PFSK-1 (cell line): Measurements from ENCODE around the gene RPL10A.

Source experiments
- FOXP2 ChIP-seq: optimal IDR thresholded peaks from 2 replicates; pipeline ENCODE3; 2011; ENCODE audit warnings: borderline replicate concordance, control low read depth, inconsistent platforms; ENCODE audit not compliant: insufficient read depth; ENCODE audit errors: extremely low read length, extremely low read depth
- POLR2AphosphoS5 ChIP-seq: IDR thresholded peaks from 2 replicates; pipeline ENCODE4 v1.6.1; 2012; ENCODE audit warnings: low read depth, mild to moderate bottlenecking, control low read depth, low read length, moderate library complexity
- REST ChIP-seq, 2 experiments: IDR thresholded peaks; 2 replicates each; pipeline versions ENCODE4 v1.6.1 to v1.8.0; 2011 to 2012; ENCODE audit warnings: low read depth in 2 of 2, low read length in 2 of 2, control low read depth in 1 of 2, inconsistent platforms in 1 of 2, mild to moderate bottlenecking in 1 of 2, moderate library complexity in 1 of 2; ENCODE audit not compliant: insufficient read depth in 1 of 2
- SIN3A ChIP-seq: IDR thresholded peaks from 2 replicates; pipeline ENCODE4 v1.6.1; 2012; ENCODE audit warnings: mild to moderate bottlenecking, low read length, moderate library complexity, borderline replicate concordance; ENCODE audit not compliant: insufficient read depth
- TAF1 ChIP-seq: IDR thresholded peaks from 2 replicates; pipeline ENCODE4 v1.6.1; 2012; ENCODE audit warnings: low read length, control low read depth, borderline replicate concordance; ENCODE audit not compliant: insufficient read depth

Gene RPL10A

GRCh38 chr6:35469751-35470662 is 1.8 kb downstream of the RPL10A start:
- TF ChIP-seq FOXP2 (no peak), TAF1 (0 out of 2 replicates have a peak, but pooled peaks have one; percentile 17), SIN3A (no peak), REST (IDR thresholded peaks at IDR 0.05; ENCODE audit: insufficient read depth in 1 of 2, low read depth in 2 of 2, low read length in 2 of 2) (no peak), POLR2AphosphoS5 (no peak)

DNA sequence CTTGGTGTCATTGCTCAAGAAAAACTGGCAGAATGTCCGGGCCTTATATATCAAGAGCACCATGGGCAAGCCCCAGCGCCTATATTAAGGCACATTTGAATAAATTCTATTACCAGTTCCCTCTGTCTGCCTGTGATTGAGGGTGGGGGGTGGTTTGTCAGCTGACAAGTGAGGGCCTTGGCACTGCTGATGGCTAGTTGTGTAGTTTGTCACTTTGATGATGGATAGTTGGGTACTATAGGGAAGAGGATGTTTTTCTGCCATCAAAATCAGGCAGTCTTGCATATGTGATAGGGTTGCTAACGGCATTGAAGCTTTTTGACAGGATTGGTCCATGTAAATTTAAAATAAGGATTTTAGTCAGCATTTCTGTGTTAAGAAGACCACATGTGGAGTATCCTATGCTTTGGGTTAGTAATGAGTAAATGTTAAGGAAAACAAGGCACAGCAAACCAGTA is 2.5 kb downstream of the RPL10A start:
- peak; percentile 32; the same call in 1 of the 2 replicates for TF ChIP-seq POLR2AphosphoS5
- no peak for TF ChIP-seq TAF1

DNA sequence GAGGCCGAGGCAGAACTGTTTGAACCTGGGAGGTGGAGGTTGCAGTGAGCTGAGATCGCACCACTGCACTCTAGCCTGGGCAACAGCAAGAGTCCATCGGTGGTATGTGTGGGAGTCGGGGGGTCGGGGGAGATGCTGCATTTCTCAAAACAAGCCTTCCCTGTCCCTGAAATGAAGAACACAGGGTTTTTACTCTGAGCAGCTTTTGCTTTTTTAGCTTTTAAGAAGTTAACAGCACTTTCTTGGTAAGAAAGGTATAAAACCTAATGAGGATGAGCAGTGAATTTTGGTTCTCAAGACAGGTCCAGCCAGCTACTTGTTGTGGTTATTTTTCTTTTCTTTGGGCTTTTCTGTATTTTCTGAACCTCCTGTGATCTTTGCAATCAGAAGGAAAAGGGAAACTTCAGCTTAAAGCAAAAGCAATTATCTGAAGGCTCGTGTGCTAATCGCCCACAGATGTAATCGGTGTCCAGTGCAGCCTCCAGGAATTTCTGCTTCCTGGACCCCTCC is 3.7 kb downstream of the RPL10A start:
- TF ChIP-seq FOXP2 (no peak), REST (IDR thresholded peaks at IDR 0.05; ENCODE audit: insufficient read depth in 1 of 2, low read depth in 2 of 2, low read length in 2 of 2) (no peak), SIN3A (no peak), POLR2AphosphoS5 (no peak), TAF1 (no peak)

GRCh38 chr6:35473075-35473849 is 5.1 kb downstream of the RPL10A start:
- no peak for TF ChIP-seq REST (IDR thresholded peaks at IDR 0.05; ENCODE audit: insufficient read depth in 1 of 2, low read depth in 2 of 2, low read length in 2 of 2)
- TF ChIP-seq FOXP2 = no peak
- no peak for TF ChIP-seq SIN3A
- no peak for TF ChIP-seq POLR2AphosphoS5
- no peak for TF ChIP-seq TAF1

DNA sequence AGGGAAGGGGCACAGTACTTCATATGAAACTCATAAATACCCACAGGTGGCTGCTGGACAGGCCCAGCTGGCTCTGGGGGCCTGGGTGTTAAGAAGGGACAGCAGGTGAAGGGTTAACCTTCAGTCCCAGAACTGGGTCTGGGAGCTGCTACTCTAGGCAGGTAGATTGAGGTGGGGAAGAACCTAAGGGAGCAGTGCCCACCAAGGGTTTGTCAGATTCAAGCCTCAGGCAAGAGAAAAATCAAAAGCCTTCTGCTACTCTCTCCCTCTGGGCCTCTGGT is 5.6 kb downstream of the RPL10A start:
- TF ChIP-seq POLR2AphosphoS5 (no peak; the same call in 1 of the 2 replicates), FOXP2 (no peak), SIN3A (no peak), REST (IDR thresholded peaks at IDR 0.05; ENCODE audit: insufficient read depth in 1 of 2, low read depth in 2 of 2, low read length in 2 of 2) (no peak), TAF1 (no peak)
